HepG2 (cell line): Measurements from ENCODE around the gene TGFBI. TPM values are rescaled to one million over a fixed set of nuclear protein-coding genes. Genes with fewer than 3 reads are reported as not detected.

Experiments used
- ATAC-seq: fragments of 200-7000 bp; cut with Tn5 transposase; 3 replicates; pipeline ENCODE4 v1.9.1; 2020; ENCODE audit warnings: mild to moderate bottlenecking, moderate library complexity
- BruUV-seq: library from RNA; stranded (reverse); fragments of 400-500 nt; replicated peaks from 2 replicates; lab custom pipeline; 2021; lab: Mats Ljungman, UMichigan
- CTCF ChIA-PET: fragments of 300-600 bp; formaldehyde crosslinking; extraction: SDS; loops from one replicate; lab custom pipeline; 2021; ENCODE audit warnings: low total read pairs, inconsistent platforms, low intra/inter-chr PET ratio; lab: Yijun Ruan, JAX
- POLR2A ChIA-PET: fragments of 350-600 bp; sonication (Branson Sonifier 250); formaldehyde crosslinking; loops from one replicate; lab custom pipeline; 2020; ENCODE audit warnings: antibody characterized with exemption, inconsistent platforms; lab: Yijun Ruan, JAX
- DNase-seq: peaks from one replicate; pipeline ENCODE4 v3.0.0-alpha.2; 2015; ENCODE audit warnings: low spot score
- FAIRE-seq: peaks from 3 replicates; lab custom pipeline; 2011; peaks lifted over from hg19 to GRCh38; lab: Jason Lieb, UNC
- H2AFZ ChIP-seq: one replicate; pipeline ENCODE4 v1.6.1; 2011; ENCODE audit warnings: low read length, inconsistent platforms
- H3K27ac ChIP-seq: fragments of 300-600 bp; 3 replicates; pipeline ENCODE4 v1.8.0; 2011; ENCODE audit warnings: mixed run types, mild to moderate bottlenecking, mixed read lengths, low read length, inconsistent platforms; ENCODE audit not compliant: insufficient read depth; ENCODE audit errors: extremely low read length
- H3K27me3 ChIP-seq, 2 experiments: fragments of 200-600 bp in 1 of 2; 2 replicates in 1 of 2; 3 replicates in 1 of 2; pipeline versions ENCODE4 v1.6.0 to v1.8.0; 2011; ENCODE audit warnings: low read length in 2 of 2, mild to moderate bottlenecking in 2 of 2, moderate library complexity in 2 of 2, inconsistent platforms in 1 of 2; ENCODE audit not compliant: insufficient read depth in 2 of 2, control insufficient read depth in 1 of 2
- H3K36me3 ChIP-seq, 2 experiments: fragments of 200-600 bp in 1 of 2; replicated peaks in 1 of 2; 2 replicates in 1 of 2; 3 replicates in 1 of 2; pipeline versions ENCODE4 v1.5.1 to v1.8.0; 2011; ENCODE audit warnings: low read length in 2 of 2, inconsistent platforms in 1 of 2; ENCODE audit not compliant: insufficient read depth in 2 of 2, control insufficient read depth in 1 of 2
- H3K4me1 ChIP-seq: 2 replicates; pipeline ENCODE4 v1.5.1; 2012; ENCODE audit warnings: low read length, inconsistent platforms; ENCODE audit not compliant: insufficient read depth
- H3K4me2 ChIP-seq: 2 replicates; pipeline ENCODE4 v1.6.0; 2011; ENCODE audit warnings: low read depth, low read length, inconsistent platforms
- H3K4me3 ChIP-seq, 3 experiments: fragments of 200-600 bp in 1 of 3; sonication (generic), shearing (Covaris generic) in 1 of 3; replicated peaks in 1 of 3; 2 replicates each; pipeline ENCODE4 v1.5.1; 2011 to 2016; ENCODE audit warnings: low read length in 3 of 3, inconsistent platforms in 2 of 3, low read depth in 2 of 3, mild to moderate bottlenecking in 2 of 3, control low read depth in 1 of 3, mixed read lengths in 1 of 3; ENCODE audit not compliant: insufficient read depth in 1 of 3
- H3K79me2 ChIP-seq: one replicate; pipeline ENCODE4 v1.6.1; 2011; ENCODE audit warnings: low read length, inconsistent platforms; ENCODE audit not compliant: insufficient read depth
- H3K9ac ChIP-seq: 2 replicates; pipeline ENCODE4 v1.6.0; 2011; ENCODE audit warnings: mild to moderate bottlenecking, low read depth, low read length, inconsistent platforms; ENCODE audit not compliant: insufficient read depth
- H3K9me3 ChIP-seq: 2 replicates; pipeline ENCODE4 v1.5.1; 2012; ENCODE audit warnings: mild to moderate bottlenecking, low read length
- H4K20me1 ChIP-seq: 2 replicates; pipeline ENCODE4 v1.6.0; 2011; ENCODE audit warnings: inconsistent platforms, mild to moderate bottlenecking, low read length, moderate library complexity; ENCODE audit not compliant: insufficient read depth
- ATRX ChIP-seq: sonication (generic); formaldehyde crosslinking; IDR thresholded peaks from 2 replicates; pipeline ENCODE4 v1.4.0; 2020; ENCODE audit warnings: missing genetic modification reagents, borderline replicate concordance
- CBX5 ChIP-seq: sonication (generic); formaldehyde crosslinking; IDR thresholded peaks from 2 replicates; pipeline ENCODE4 v1.4.0; 2020; ENCODE audit warnings: missing genetic modification reagents, borderline replicate concordance
- FOXJ3 ChIP-seq: sonication (generic); formaldehyde crosslinking; IDR thresholded peaks from 2 replicates; pipeline ENCODE4 v1.4.0; 2020; ENCODE audit warnings: missing genetic modification reagents, mild to moderate bottlenecking, borderline replicate concordance
- GABPA ChIP-seq, 2 experiments: IDR thresholded peaks; 2 replicates each; pipeline ENCODE4 v1.6.1; 2011 to 2016; ENCODE audit warnings: low read depth in 2 of 2, low read length in 1 of 2, missing biosample characterization in 1 of 2, missing genetic modification characterization in 1 of 2
- HMG20B ChIP-seq: conservative IDR thresholded peaks from 2 replicates; pipeline ENCODE4 v1.6.1; 2016; ENCODE audit warnings: missing genetic modification reagents, missing compliant biosample characterization
- HNRNPL ChIP-seq: fragments of 200-400 bp; formaldehyde crosslinking; IDR thresholded peaks from 2 replicates; pipeline ENCODE4 v1.6.1; 2017; ENCODE audit warnings: mild to moderate bottlenecking, low read depth, low read length
- IKZF1 ChIP-seq: fragments of 450-650 bp; IDR thresholded peaks from 2 replicates; pipeline ENCODE4 v1.7.1; 2016
- ISL2 ChIP-seq: sonication (generic); formaldehyde crosslinking; IDR thresholded peaks from 2 replicates; pipeline ENCODE4 v1.5.0; 2020; ENCODE audit warnings: missing genetic modification reagents
- MED1 ChIP-seq: sonication (generic); formaldehyde crosslinking; IDR thresholded peaks from 2 replicates; pipeline ENCODE4 v1.4.0; 2020; ENCODE audit warnings: missing genetic modification reagents
- MIER3 ChIP-seq: IDR thresholded peaks from 2 replicates; pipeline ENCODE4 v1.6.1; 2016; ENCODE audit warnings: missing compliant biosample characterization, borderline replicate concordance
- NR0B2 ChIP-seq: sonication (generic); formaldehyde crosslinking; IDR thresholded peaks from 2 replicates; pipeline ENCODE4 v1.4.0; 2020; ENCODE audit warnings: mild to moderate bottlenecking, missing genetic modification reagents
- RAD21 ChIP-seq: fragments of 450-650 bp; formaldehyde crosslinking; IDR thresholded peaks from 2 replicates; pipeline ENCODE4 v1.5.0; 2020; ENCODE audit warnings: mild to moderate bottlenecking
- RBM39 ChIP-seq: fragments of 200-400 bp; formaldehyde crosslinking; IDR thresholded peaks from one replicate; pipeline ENCODE4 v1.6.1; 2018; ENCODE audit warnings: antibody characterized with exemption, mild to moderate bottlenecking, low read depth, low read length; ENCODE audit not compliant: poor library complexity, severe bottlenecking
- RFX1 ChIP-seq: fragments of 450-650 bp; IDR thresholded peaks from 2 replicates; pipeline ENCODE4 v1.6.1; 2017
- RNF2 ChIP-seq: fragments of 450-650 bp; conservative IDR thresholded peaks from 2 replicates; pipeline ENCODE4 v1.6.1; 2016; ENCODE audit warnings: low read depth
- TARDBP ChIP-seq: sonication (generic); formaldehyde crosslinking; IDR thresholded peaks from 2 replicates; pipeline ENCODE4 v1.8.0; 2022; ENCODE audit warnings: mild to moderate bottlenecking, missing genetic modification reagents
- TBL1XR1 ChIP-seq: fragments of 150-350 bp; IDR thresholded peaks from 2 replicates; pipeline ENCODE4 v1.6.1; 2014; ENCODE audit warnings: borderline replicate concordance, low read length; ENCODE audit not compliant: partially characterized antibody
- TBX2 ChIP-seq: sonication (generic); formaldehyde crosslinking; IDR thresholded peaks from 2 replicates; pipeline ENCODE4 v1.5.0; 2020; ENCODE audit warnings: missing genetic modification reagents, mild to moderate bottlenecking, borderline replicate concordance
- TOPORS ChIP-seq: sonication (generic); formaldehyde crosslinking; IDR thresholded peaks from 2 replicates; pipeline ENCODE4 v1.8.0; 2023; ENCODE audit warnings: mild to moderate bottlenecking, missing genetic modification reagents
- ZC3H13 ChIP-seq: sonication (generic); formaldehyde crosslinking; IDR thresholded peaks from 2 replicates; pipeline ENCODE4 v1.8.1; 2023; ENCODE audit warnings: mild to moderate bottlenecking, missing genetic modification reagents, moderate library complexity
- ZMAT5 ChIP-seq: sonication (generic); formaldehyde crosslinking; IDR thresholded peaks from 2 replicates; pipeline ENCODE4 v1.5.0; 2020; ENCODE audit warnings: mild to moderate bottlenecking, low read depth, missing genetic modification reagents, borderline replicate concordance
- ZNF329 ChIP-seq: sonication (generic); formaldehyde crosslinking; IDR thresholded peaks from 2 replicates; pipeline ENCODE4 v1.9.0; 2021; ENCODE audit warnings: low read depth, mild to moderate bottlenecking, missing genetic modification reagents
- ZNF496 ChIP-seq: sonication (generic); formaldehyde crosslinking; IDR thresholded peaks from 2 replicates; pipeline ENCODE4 v1.8.1; 2023; ENCODE audit warnings: mild to moderate bottlenecking, moderate library complexity, missing genetic modification reagents; ENCODE audit not compliant: insufficient replicate concordance
- ZNF572 ChIP-seq: sonication (generic); formaldehyde crosslinking; IDR thresholded peaks from 2 replicates; pipeline ENCODE4 v1.5.1; 2020; ENCODE audit warnings: mild to moderate bottlenecking, missing genetic modification reagents
- ZNF577 ChIP-seq: sonication (generic); formaldehyde crosslinking; IDR thresholded peaks from 2 replicates; pipeline ENCODE4 v1.4.0; 2020; ENCODE audit warnings: mild to moderate bottlenecking, low read depth, missing genetic modification reagents, borderline replicate concordance
- WGBS: methylation state at CpG from one replicate; pipeline ENCODE4 v1.1.6; 2017; ENCODE audit warnings: low lambda C conversion rate; 5-methylcytosine and 5-hydroxymethylcytosine counted together
- in situ Hi-C: cut with HindIII; loops from 2 replicates; pipeline ENCODE4 v1.10.0; 2017; ENCODE audit warnings: low pct_unique_long_range_greater_than_20kb; ENCODE audit not compliant: extremely low pct_ligation_motif_present
- intact Hi-C: fragments of 100-400 bp; cut with micrococcal nuclease; formaldehyde crosslinking; loops from one replicate; pipeline ENCODE4 v1.10.0; 2022; ENCODE audit not compliant: unreplicated experiment
- polyA plus RNA-seq, 8 experiments: library from polyadenylated mRNA; depleted of rRNA in 3 of 8; stranded (reverse) in 7 of 8; unstranded in 1 of 8; fragments of >200 nt; fragmentation: Illumina TruSeq in 4 of 8; extraction: Trizol in 4 of 8; gene quantifications; 2 replicates each; pipeline versions ENCODE4 v1.2.1 to v1.2.3, GENCODE V29; 2011 to 2016; ENCODE audit warnings: low read depth in 4 of 8, missing spikeins in 1 of 8, mixed read lengths in 1 of 8; ENCODE audit not compliant: insufficient read depth in 1 of 8
- total RNA-seq, 5 experiments: library from RNA; depleted of rRNA; stranded (reverse); fragments of >200 nt; fragmentation: Illumina TruSeq; extraction: Trizol; gene quantifications; 2 replicates each; pipeline ENCODE4 v1.2.3, GENCODE V29; 2016; ENCODE audit warnings: low read depth in 1 of 5

The TGFBI gene
- total and polyA plus RNA-seq, 2 of the 13 experiments (the other 11 are each of a cell fraction or from before 2014, with no cell fraction given): 275 to 457 TPM

GRCh38 chr5:136052692-136053335 lies 24.0 kb downstream of the TGFBI start:
- H3K4me1 ChIP-seq: peaks cover 66% of the 10 kb centered on the region
- peak overlapping the region; percentile 52 for H3K4me2 ChIP-seq
- BruUV-seq: no TSS peak
- intact Hi-C loops (loop anchor here (1.0 to 2.0 kb wide), 3 partner anchors 14 to 80 kb away; no protein-coding TSS in a partner anchor), in situ Hi-C loops (no loop called here)
- FAIRE-seq (no peak), DNase-seq (no peak), ATAC-seq (no peak; the same call in 2 of the 3 replicates)
- WGBS: 88% methylated on average over 4 of the region's 13 CpGs
- peaks cover 27 to 57% of the 10 kb centered on the region in 2 experiments for H3K36me3 ChIP-seq
- H3K79me2 ChIP-seq: no peaks in the 10 kb centered on the region
- no peaks in the 10 kb centered on the region for H3K9me3 ChIP-seq
- H4K20me1 ChIP-seq: no peaks in the 10 kb centered on the region
- ChIA-PET POLR2A (interaction anchor here (0.9 to 7.9 kb wide), 19 partner anchors 9 to 162 kb away, joined by 3 to 129 read pairs (median 5); partner anchors contain the start of gene TGFBI), CTCF (interaction anchor here (1.5 kb wide), 1 partner anchor 79 kb away, joined by 3 read pairs; no protein-coding TSS in a partner anchor)
- peak overlapping the region; percentile 94 for H3K27ac ChIP-seq
- H3K9ac ChIP-seq: peak overlapping the region; percentile 66
- no peak overlapping the region; a peak in 1 of 6 replicates for H3K4me3 ChIP-seq
- H3K27me3 ChIP-seq: no peaks in the 10 kb centered on the region
- no peak overlapping the region for H2AFZ ChIP-seq
- TF ChIP-seq ZMAT5 (CRISPR knock-in tag): no peak
- no peak for TF ChIP-seq ATRX
- TF ChIP-seq TBX2 (CRISPR knock-in tag): no peak
- no peak for TF ChIP-seq ZNF577
- no peak for TF ChIP-seq TBL1XR1
- no peak for TF ChIP-seq ZNF572 (CRISPR knock-in tag)
- TF ChIP-seq GABPA (IDR thresholded peaks at IDR 0.05; ENCODE audit: low read depth, low read length): no peak
- TF ChIP-seq GABPA (CRISPR knock-in tag; IDR thresholded peaks at IDR 0.05; ENCODE audit: low read depth): no peak
- TF ChIP-seq ISL2: no peak
- TF ChIP-seq MED1: no peak
- 0 out of 2 replicates have a peak, but pooled peaks have one; percentile 31 for TF ChIP-seq ZC3H13 (CRISPR knock-in tag)
- no peak for TF ChIP-seq RAD21
- no peak for TF ChIP-seq HMG20B (CRISPR knock-in tag)
- 0 out of 2 replicates have a peak, but pooled peaks have one; percentile 43 for TF ChIP-seq HNRNPL
- TF ChIP-seq FOXJ3 (CRISPR knock-in tag): no peak
- 0 out of 2 replicates have a peak, but pooled peaks have one; percentile 54 for TF ChIP-seq NR0B2 (CRISPR knock-in tag)
- TF ChIP-seq TARDBP (CRISPR knock-in tag): no peak
- TF ChIP-seq TOPORS (CRISPR knock-in tag): 0 out of 2 replicates have a peak, but pooled peaks have one; percentile 42
- no peak for TF ChIP-seq ZNF329 (CRISPR knock-in tag)
- TF ChIP-seq CBX5 (CRISPR knock-in tag): no peak
- no peak for TF ChIP-seq RFX1
- peak; percentile 51 for TF ChIP-seq RBM39
- no peak for TF ChIP-seq IKZF1
- no peak for TF ChIP-seq RNF2
- no peak for TF ChIP-seq ZNF496
- no peak for TF ChIP-seq MIER3 (CRISPR knock-in tag)
